GM23338 (cell line): ENCODE results near the gene FAM124B.

Experiments
- CREB1 ChIP-seq: fragments of 250-450 bp; sonication (Bioruptor Pico); IDR thresholded peaks from 2 replicates; pipeline ENCODE4 v1.5.0; 2020; ENCODE audit warnings: low read depth, mild to moderate bottlenecking, moderate library complexity
- CTCF ChIP-seq, 2 experiments: fragments of 200-600 bp in 1 of 2; sonication (generic) in 1 of 2; conservative IDR thresholded peaks; 2 replicates each; pipeline versions ENCODE4 v1.5.1 to v1.6.1; 2016 to 2017; ENCODE audit warnings: antibody characterized with exemption in 2 of 2, low read depth in 2 of 2, mild to moderate bottlenecking in 2 of 2, moderate library complexity in 1 of 2
- ETS1 ChIP-seq: IDR thresholded peaks from 2 replicates; pipeline ENCODE4 v1.6.1; 2016; ENCODE audit warnings: antibody characterized with exemption
- EZH2 ChIP-seq: fragments of 200-600 bp; sonication (generic); IDR thresholded peaks from one replicate; pipeline ENCODE4 v1.8.0; 2017; ENCODE audit warnings: antibody characterized with exemption, mild to moderate bottlenecking, low read depth; ENCODE audit not compliant: unreplicated experiment
- EZH2phosphoT487 ChIP-seq: fragments of 200-600 bp; sonication (generic); IDR thresholded peaks from one replicate; pipeline ENCODE4 v1.8.1; 2018; ENCODE audit warnings: antibody characterized with exemption; ENCODE audit not compliant: unreplicated experiment
- JUNB ChIP-seq: IDR thresholded peaks from one replicate; pipeline ENCODE4 v1.6.1; 2016; ENCODE audit warnings: antibody characterized with exemption; ENCODE audit not compliant: unreplicated experiment
- NANOG ChIP-seq: IDR thresholded peaks from 2 replicates; pipeline ENCODE4 v1.6.1; 2016; ENCODE audit warnings: antibody characterized with exemption, borderline replicate concordance
- POLR2AphosphoS5 ChIP-seq: IDR thresholded peaks from 2 replicates; pipeline ENCODE4 v1.6.1; 2016; ENCODE audit warnings: antibody characterized with exemption, low read depth
- REST ChIP-seq: IDR thresholded peaks from one replicate; pipeline ENCODE4 v1.6.1; 2018; ENCODE audit warnings: antibody characterized with exemption; ENCODE audit not compliant: unreplicated experiment
- STAT1 ChIP-seq: IDR thresholded peaks from one replicate; pipeline ENCODE4 v1.6.1; 2016; ENCODE audit warnings: antibody characterized with exemption; ENCODE audit not compliant: unreplicated experiment
- ZNF114 ChIP-seq: fragments of 250-450 bp; sonication (Bioruptor Pico); IDR thresholded peaks from 2 replicates; pipeline ENCODE4 v1.5.0; 2020; ENCODE audit warnings: mild to moderate bottlenecking, moderate library complexity
- ZNF331 ChIP-seq: fragments of 250-450 bp; sonication (Bioruptor Pico); IDR thresholded peaks from 2 replicates; pipeline ENCODE4 v1.5.0; 2020; ENCODE audit warnings: low read depth, mild to moderate bottlenecking, moderate library complexity
- ZNF462 ChIP-seq: fragments of 250-450 bp; sonication (Bioruptor Pico); IDR thresholded peaks from 2 replicates; pipeline ENCODE4 v1.5.0; 2020; ENCODE audit warnings: mild to moderate bottlenecking, moderate library complexity

- TF ChIP-seq CTCF (conservative IDR thresholded peaks at IDR 0.05; ENCODE audit: low read depth in 2 of 2) (no peak), REST (no peak), JUNB (no peak), POLR2AphosphoS5 (no peak), EZH2phosphoT487 (no peak), EZH2 (no peak), STAT1 (no peak), NANOG (no peak), ZNF331 (CRISPR knock-in tag) (no peak), CREB1 (CRISPR knock-in tag) (no peak), ETS1 (no peak), ZNF114 (CRISPR knock-in tag) (no peak), ZNF462 (no peak)
Observed at GRCh38 chr2:224389317-224389716, 12.6 kb downstream of the FAM124B start.
